GM12891 (cell line): Measurements from ENCODE around the gene OSBPL5.

Source experiments
- POLR2A ChIP-seq: IDR thresholded peaks from 2 replicates; pipeline ENCODE4 v1.6.1; 2011; ENCODE audit warnings: low read depth, low read length, control low read depth
- POLR2AphosphoS5 ChIP-seq: IDR thresholded peaks from 2 replicates; pipeline ENCODE4 v1.6.1; 2011; ENCODE audit warnings: low read depth, low read length, control low read depth
- SPI1 ChIP-seq: IDR thresholded peaks from 2 replicates; pipeline ENCODE4 v1.6.1; 2011; ENCODE audit warnings: low read depth, low read length, control low read depth
- TAF1 ChIP-seq: IDR thresholded peaks from 2 replicates; pipeline ENCODE4 v1.6.1; 2011; ENCODE audit warnings: low read depth, low read length, control low read depth

DNA sequence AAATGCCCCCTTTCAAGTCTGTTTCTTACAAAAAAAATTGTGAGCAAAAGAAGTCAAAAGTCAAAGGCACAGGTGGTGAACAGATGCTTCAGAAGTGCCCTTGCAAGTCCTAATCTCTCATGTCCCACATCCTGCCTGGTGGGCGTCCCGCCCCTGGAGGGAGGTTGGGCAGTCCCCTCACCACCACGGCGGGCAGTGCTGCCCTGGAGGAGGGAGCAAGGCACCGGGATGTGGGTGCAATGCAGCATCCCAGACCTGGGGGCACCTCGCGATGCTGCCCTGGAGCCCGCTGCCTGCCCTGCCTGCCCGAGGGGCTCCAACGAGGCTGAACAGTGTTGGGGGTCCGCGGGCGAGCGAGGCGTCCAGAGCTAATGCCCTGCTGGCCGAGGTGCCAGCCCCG lies 37.6 kb upstream of the OSBPL5 start:
- TF ChIP-seq TAF1 (no peak), POLR2A (no peak), SPI1 (no peak), POLR2AphosphoS5 (no peak)
